ENCODE measurements around the gene GALNT17. TPM values are rescaled to one million over a fixed set of nuclear protein-coding genes. Genes with fewer than 3 reads are reported as not detected.

Gene GALNT17
- total and polyA plus RNA-seq, 5 donors from 2014 or later: not detected

DNA sequence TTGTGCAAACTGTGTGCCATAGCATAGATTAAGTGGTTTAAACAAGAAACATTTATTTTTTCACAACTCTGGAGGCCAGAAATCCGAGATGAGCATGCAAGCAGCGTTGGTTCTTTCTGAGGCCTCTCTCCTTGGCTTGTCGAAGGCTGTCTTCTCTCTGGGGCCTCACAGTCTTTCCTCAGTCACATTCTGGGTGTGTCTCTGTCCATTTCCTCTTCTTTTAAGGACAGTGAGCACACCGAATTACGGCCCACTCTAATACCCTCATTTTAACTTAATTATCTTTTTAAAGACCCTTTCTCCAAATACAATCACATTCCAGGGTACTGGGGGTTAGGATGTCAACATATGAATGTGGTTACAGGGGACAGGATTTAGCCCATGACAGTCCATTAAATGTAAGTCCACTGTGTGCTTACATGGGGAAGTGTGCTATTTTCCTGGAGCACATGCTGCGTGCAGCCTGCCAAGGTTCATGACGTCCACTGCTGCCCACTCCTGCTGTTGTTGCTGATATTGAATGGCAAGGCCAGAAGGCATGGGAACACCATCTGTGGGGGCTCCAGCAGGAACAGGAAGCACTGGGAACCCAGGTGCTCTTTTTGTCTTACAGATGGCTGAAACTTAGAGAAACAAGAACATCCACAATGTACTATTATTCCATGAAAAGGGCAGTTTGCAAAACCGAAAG lies 365.5 kb downstream of the GALNT17 start:
- H3K36me3 ChIP-seq (ENCODE audit: control insufficient read depth, insufficient read depth, low read length): no peaks in the 10 kb centered on the region
- H3K4me3 ChIP-seq (ENCODE audit: low read depth, low read length): no peak overlapping the region
- H3K9me3 ChIP-seq (ENCODE audit: control insufficient read depth in 2 of 2, low read length in 2 of 2): peaks cover 0 to 2% of the 10 kb centered on the region in 2 experiments
- no peak for ATAC-seq (ENCODE audit: low read depth in 2 of 2)
- no peak overlapping the region for H3K4me3 Mint-ChIP-seq
- no peaks in the 10 kb centered on the region for H3K4me1 ChIP-seq (ENCODE audit: control insufficient read depth, insufficient read depth, low read length, poor library complexity, severe bottlenecking)
- DNase-seq: no peak
- no peaks in the 10 kb centered on the region for H3K27me3 Mint-ChIP-seq
- no peaks in the 10 kb centered on the region for H3K36me3 Mint-ChIP-seq
- no peak overlapping the region for H3K27ac Mint-ChIP-seq
- no peaks in the 10 kb centered on the region for H3K27me3 ChIP-seq (ENCODE audit: control insufficient read depth, insufficient read depth, low read length)
- no peak overlapping the region for H3K27ac ChIP-seq (ENCODE audit: insufficient read depth, low read length, poor library complexity, severe bottlenecking)
- H3K4me1 Mint-ChIP-seq: no peaks in the 10 kb centered on the region
- peaks cover 2 to 18% (median 11%) of the 10 kb centered on the region in 7 donors for H3K9me3 Mint-ChIP-seq

GRCh38 chr7:71498381-71498780 lies 366.4 kb downstream of the GALNT17 start:
- Mint-ChIP-seq H3K27me3 (no peaks in the 10 kb centered on the region), H3K4me3 (no peak overlapping the region), H3K27ac (no peak overlapping the region), H3K9me3 (peaks cover 0 to 24% (median 10%) of the 10 kb centered on the region in 7 donors), H3K4me1 (no peaks in the 10 kb centered on the region), H3K36me3 (no peaks in the 10 kb centered on the region)
- Histone ChIP-seq H3K4me3 (ENCODE audit: low read depth, low read length) (no peak overlapping the region), H3K27me3 (ENCODE audit: control insufficient read depth, insufficient read depth, low read length) (no peaks in the 10 kb centered on the region), H3K9me3 (ENCODE audit: control insufficient read depth in 2 of 2, low read length in 2 of 2) (peaks cover 0 to 2% of the 10 kb centered on the region in 2 experiments), H3K27ac (ENCODE audit: insufficient read depth, low read length, poor library complexity, severe bottlenecking) (no peak overlapping the region), H3K4me1 (ENCODE audit: control insufficient read depth, insufficient read depth, low read length, poor library complexity, severe bottlenecking) (no peaks in the 10 kb centered on the region), H3K36me3 (ENCODE audit: control insufficient read depth, insufficient read depth, low read length) (no peaks in the 10 kb centered on the region)
- ATAC-seq (ENCODE audit: low read depth in 2 of 2): no peak
- no peak for DNase-seq

- peaks cover 0 to 29% (median 12%) of the 10 kb centered on the region in 7 donors for H3K9me3 Mint-ChIP-seq
- ATAC-seq (ENCODE audit: low read depth in 2 of 2) (no peak), DNase-seq (no peak)
- H3K27me3 Mint-ChIP-seq: no peaks in the 10 kb centered on the region
- no peak overlapping the region for H3K4me3 ChIP-seq (ENCODE audit: low read depth, low read length)
- H3K36me3 Mint-ChIP-seq: no peaks in the 10 kb centered on the region
- no peak overlapping the region for H3K27ac Mint-ChIP-seq
- no peaks in the 10 kb centered on the region for H3K9me3 ChIP-seq (ENCODE audit: control insufficient read depth in 2 of 2, low read length in 2 of 2)
- H3K4me1 Mint-ChIP-seq: no peaks in the 10 kb centered on the region
- H3K4me3 Mint-ChIP-seq: no peak overlapping the region
- no peak overlapping the region for H3K27ac ChIP-seq (ENCODE audit: insufficient read depth, low read length, poor library complexity, severe bottlenecking)
- no peaks in the 10 kb centered on the region for H3K4me1 ChIP-seq (ENCODE audit: control insufficient read depth, insufficient read depth, low read length, poor library complexity, severe bottlenecking)
- no peaks in the 10 kb centered on the region for H3K27me3 ChIP-seq (ENCODE audit: control insufficient read depth, insufficient read depth, low read length)
- no peaks in the 10 kb centered on the region for H3K36me3 ChIP-seq (ENCODE audit: control insufficient read depth, insufficient read depth, low read length)
Measured at GRCh38 chr7:71504697-71505441, 372.9 kb downstream of the GALNT17 start.

GRCh38 chr7:71506822-71507221 lies 374.9 kb downstream of the GALNT17 start:
- H3K27me3 ChIP-seq (ENCODE audit: control insufficient read depth, insufficient read depth, low read length): no peaks in the 10 kb centered on the region

DNA sequence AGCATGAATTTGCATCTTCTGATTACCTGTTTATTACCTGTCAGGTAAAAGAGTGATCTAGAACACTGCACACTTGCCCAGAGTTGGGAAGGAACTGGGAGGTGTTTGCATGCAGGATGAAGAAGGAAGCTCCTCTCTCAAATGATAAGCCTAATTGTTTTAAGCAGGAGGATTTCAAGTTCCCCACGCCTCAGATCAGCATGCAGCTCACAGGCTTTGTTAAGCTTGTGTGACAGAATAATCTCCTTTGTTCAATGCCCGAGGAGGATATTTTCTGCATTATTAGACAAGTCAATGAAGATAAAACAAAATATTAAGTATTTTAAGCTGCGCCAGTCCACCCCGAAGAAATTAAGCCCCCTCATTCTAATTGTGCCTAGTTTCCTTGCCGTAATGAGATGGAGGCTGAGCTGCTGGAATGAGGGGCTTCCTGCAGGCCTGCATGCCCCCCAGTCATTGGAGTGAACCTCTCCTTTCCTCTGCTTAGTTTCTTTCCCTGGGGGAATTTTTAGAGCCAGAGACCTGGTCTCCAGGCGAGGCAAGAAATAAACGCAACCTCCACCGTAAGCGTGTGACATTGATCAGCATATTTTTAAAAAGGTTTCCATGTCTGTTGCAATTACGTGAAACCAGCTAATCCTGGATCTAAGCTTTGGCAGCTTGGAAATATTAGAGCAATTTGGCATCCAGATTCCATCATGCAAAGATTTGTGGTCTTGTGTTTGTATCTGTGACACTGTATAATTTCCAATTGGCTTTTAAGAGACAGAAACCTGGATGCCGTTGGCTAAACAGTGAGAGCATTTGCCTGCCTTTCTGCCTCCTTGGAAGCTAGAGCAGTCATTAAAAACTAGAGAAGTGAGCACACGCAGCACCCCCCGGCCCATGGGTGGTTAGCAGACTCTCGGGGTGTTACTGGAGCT lies 376.0 kb downstream of the GALNT17 start:
- H3K9me3 ChIP-seq (ENCODE audit: control insufficient read depth in 2 of 2, low read length in 2 of 2): peaks cover 0 to 5% of the 10 kb centered on the region in 2 experiments
- no peaks in the 10 kb centered on the region for H3K27me3 ChIP-seq (ENCODE audit: control insufficient read depth, insufficient read depth, low read length)
- H3K4me3 ChIP-seq (ENCODE audit: low read depth, low read length): no peak overlapping the region
- H3K27ac ChIP-seq (ENCODE audit: insufficient read depth, low read length, poor library complexity, severe bottlenecking): no peak overlapping the region
- H3K27ac Mint-ChIP-seq: no peak overlapping the region
- DNase-seq: no peak
- H3K4me3 Mint-ChIP-seq: no peak overlapping the region
- no peaks in the 10 kb centered on the region for H3K36me3 ChIP-seq (ENCODE audit: control insufficient read depth, insufficient read depth, low read length)
- H3K27me3 Mint-ChIP-seq: no peaks in the 10 kb centered on the region
- H3K4me1 ChIP-seq (ENCODE audit: control insufficient read depth, insufficient read depth, low read length, poor library complexity, severe bottlenecking): no peaks in the 10 kb centered on the region
- no peak for ATAC-seq (ENCODE audit: low read depth in 2 of 2)
- no peaks in the 10 kb centered on the region for H3K4me1 Mint-ChIP-seq
- peaks cover under 1% of the 10 kb centered on the region for H3K36me3 Mint-ChIP-seq
- H3K9me3 Mint-ChIP-seq: peaks cover 0 to 20% (median 6%) of the 10 kb centered on the region in 7 donors

More at GRCh38 chr7:71506822-71507221, 374.9 kb downstream of the GALNT17 start:
- Mint-ChIP-seq H3K4me3 (no peak overlapping the region), H3K4me1 (no peaks in the 10 kb centered on the region), H3K27ac (no peak overlapping the region), H3K36me3 (no peaks in the 10 kb centered on the region), H3K27me3 (no peaks in the 10 kb centered on the region), H3K9me3 (peaks cover 0 to 24% (median 10%) of the 10 kb centered on the region in 7 donors)
- DNase-seq (no peak), ATAC-seq (ENCODE audit: low read depth in 2 of 2) (no peak)
- Histone ChIP-seq H3K9me3 (ENCODE audit: control insufficient read depth in 2 of 2, low read length in 2 of 2) (peaks cover 0 to 5% of the 10 kb centered on the region in 2 experiments), H3K36me3 (ENCODE audit: control insufficient read depth, insufficient read depth, low read length) (no peaks in the 10 kb centered on the region), H3K4me1 (ENCODE audit: control insufficient read depth, insufficient read depth, low read length, poor library complexity, severe bottlenecking) (no peaks in the 10 kb centered on the region), H3K4me3 (ENCODE audit: low read depth, low read length) (no peak overlapping the region), H3K27ac (ENCODE audit: insufficient read depth, low read length, poor library complexity, severe bottlenecking) (no peak overlapping the region)

- no peaks in the 10 kb centered on the region for H3K4me1 Mint-ChIP-seq
- H3K9me3 Mint-ChIP-seq: peaks cover 0 to 21% (median 5%) of the 10 kb centered on the region in 7 donors
- DNase-seq (no peak), ATAC-seq (ENCODE audit: low read depth in 2 of 2) (no peak)
- H3K36me3 Mint-ChIP-seq: peaks cover 3% of the 10 kb centered on the region
- Histone ChIP-seq H3K4me3 (ENCODE audit: low read depth, low read length) (no peak overlapping the region), H3K36me3 (ENCODE audit: control insufficient read depth, insufficient read depth, low read length) (no peaks in the 10 kb centered on the region), H3K27me3 (ENCODE audit: control insufficient read depth, insufficient read depth, low read length) (no peaks in the 10 kb centered on the region), H3K4me1 (ENCODE audit: control insufficient read depth, insufficient read depth, low read length, poor library complexity, severe bottlenecking) (no peaks in the 10 kb centered on the region), H3K27ac (ENCODE audit: insufficient read depth, low read length, poor library complexity, severe bottlenecking) (no peak overlapping the region), H3K9me3 (ENCODE audit: control insufficient read depth in 2 of 2, low read length in 2 of 2) (peaks cover 0 to 5% of the 10 kb centered on the region in 2 experiments)
- no peak overlapping the region for H3K27ac Mint-ChIP-seq
- no peak overlapping the region for H3K4me3 Mint-ChIP-seq
- no peaks in the 10 kb centered on the region for H3K27me3 Mint-ChIP-seq
Measured at GRCh38 chr7:71509381-71509780, 377.4 kb downstream of the GALNT17 start.

GRCh38 chr7:71511361-71511807 lies 379.4 kb downstream of the GALNT17 start:
- Mint-ChIP-seq H3K4me1 (no peaks in the 10 kb centered on the region), H3K4me3 (no peak overlapping the region), H3K27me3 (no peaks in the 10 kb centered on the region), H3K36me3 (peaks cover 3% of the 10 kb centered on the region), H3K9me3 (peaks cover 0 to 20% (median 12%) of the 10 kb centered on the region in 7 donors), H3K27ac (no peak overlapping the region)
- no peak overlapping the region for H3K4me3 ChIP-seq (ENCODE audit: low read depth, low read length)
- H3K9me3 ChIP-seq (ENCODE audit: control insufficient read depth in 2 of 2, low read length in 2 of 2): peaks cover 2 to 5% of the 10 kb centered on the region in 2 experiments
- H3K4me1 ChIP-seq (ENCODE audit: control insufficient read depth, insufficient read depth, low read length, poor library complexity, severe bottlenecking): no peaks in the 10 kb centered on the region
- ATAC-seq (ENCODE audit: low read depth in 2 of 2) (no peak), DNase-seq (no peak)
- no peak overlapping the region for H3K27ac ChIP-seq (ENCODE audit: insufficient read depth, low read length, poor library complexity, severe bottlenecking)
- H3K27me3 ChIP-seq (ENCODE audit: control insufficient read depth, insufficient read depth, low read length): no peaks in the 10 kb centered on the region
- H3K36me3 ChIP-seq (ENCODE audit: control insufficient read depth, insufficient read depth, low read length): no peaks in the 10 kb centered on the region
